Neural crest cell (in vitro differentiated cells): ENCODE results near the gene RBAK. TPM values are rescaled to one million over a fixed set of nuclear protein-coding genes. Genes with fewer than 3 reads are reported as not detected.

ENCODE experiments used
- DNase-seq: peaks from one replicate; pipeline ENCODE4 v3.0.0; 2021; ENCODE audit warnings: low read depth, mixed read lengths, low spot score
- H3K27ac Mint-ChIP-seq: one replicate; pipeline ENCODE4 v1.8.0; 2021; ENCODE audit warnings: mild to moderate bottlenecking, mixed read lengths; ENCODE audit not compliant: unreplicated experiment
- H3K27me3 Mint-ChIP-seq: 2 replicates; pipeline ENCODE4 v1.8.0; 2021; ENCODE audit warnings: low read depth, mild to moderate bottlenecking, mixed read lengths
- H3K36me3 Mint-ChIP-seq: 2 replicates; pipeline ENCODE4 v1.8.0; 2021; ENCODE audit warnings: low read depth, mild to moderate bottlenecking, mixed read lengths
- H3K4me1 Mint-ChIP-seq: 2 replicates; pipeline ENCODE4 v1.8.0; 2021; ENCODE audit warnings: mixed read lengths
- H3K4me3 Mint-ChIP-seq: one replicate; pipeline ENCODE4 v1.8.0; 2021; ENCODE audit warnings: mild to moderate bottlenecking, mixed read lengths
- H3K9me3 Mint-ChIP-seq: 2 replicates; pipeline ENCODE4 v1.8.0; 2021; ENCODE audit warnings: mixed read lengths
- long read RNA-seq: library from polyadenylated mRNA; unstranded; transcript quantifications from one replicate; pipeline ENCODE4 v2.0.0, GENCODE V29; 2020
- total RNA-seq: library from RNA; stranded (reverse); gene quantifications from 2 replicates; pipeline ENCODE4 v1.2.1, GENCODE V29; 2021
- TF ChIP-seq, protein P1 (sequence below): fragments of 200-600 bp; sonication (generic); conservative IDR thresholded peaks from 2 replicates; pipeline ENCODE4 v1.5.0; 2021; ENCODE audit warnings: antibody characterized with exemption, mild to moderate bottlenecking

Gene RBAK
- total RNA-seq: 15.7 and 16.6 TPM in 2 replicates
- long read RNA-seq, full-length matches to known transcripts: 2 of 4 reads
- long read RNA-seq, partial matches to known transcripts: 0 of 4 reads
- long read RNA-seq, other reads (novel, unspliced or antisense): 2 of 4 reads

DNA sequence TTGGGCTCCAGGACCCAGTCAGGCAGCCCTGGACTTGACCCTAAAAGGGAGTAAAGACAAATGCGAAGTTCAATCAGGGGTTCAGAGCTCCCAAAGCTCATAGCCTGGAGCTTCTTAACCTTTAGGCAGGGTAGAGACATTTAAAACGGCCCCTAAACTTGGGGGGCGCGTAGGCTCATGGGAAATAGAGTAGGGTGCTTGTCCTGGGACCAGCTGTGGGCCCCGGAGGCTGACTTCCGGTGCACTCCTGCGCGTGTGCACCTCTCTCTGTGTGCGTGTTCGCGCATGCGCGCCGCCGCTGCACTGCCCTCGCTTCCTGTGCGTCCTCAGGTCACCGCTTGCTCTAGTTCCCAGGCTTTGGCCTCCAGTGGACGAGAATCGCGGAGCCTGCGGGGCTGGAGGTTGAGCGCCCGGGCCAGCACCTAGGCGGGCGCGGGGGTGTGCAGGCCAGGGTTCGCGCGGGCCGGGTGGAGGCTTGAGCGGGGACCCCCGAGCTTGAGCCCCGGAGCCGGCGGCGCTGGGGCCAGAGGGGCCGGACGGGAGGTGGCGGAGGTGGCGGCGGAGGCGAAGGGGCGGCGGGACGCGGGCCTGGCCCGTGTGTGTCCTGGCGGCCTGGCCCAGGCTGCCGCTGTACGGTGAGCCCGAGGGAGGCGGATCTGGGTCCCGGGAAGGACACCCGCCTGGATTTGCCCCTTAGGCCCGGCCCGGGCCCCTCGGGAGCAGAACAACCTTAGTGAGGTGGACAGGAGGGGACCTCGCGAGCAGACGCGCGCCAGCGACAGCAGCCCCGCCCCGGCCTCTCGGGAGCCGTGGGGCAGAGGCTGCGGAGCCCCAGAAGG is at the start of gene RBAK:
Gene RBAK (plus strand): TSS at position 303 of the 839 bp plus-strand sequence. CDS start 2,217 bp downstream, outside the sequence.
- DNase-seq: peak; percentile 84
- Mint-ChIP-seq H3K4me1 (peaks cover 21% of the 10 kb centered on the region), H3K27me3 (peaks cover 3% of the 10 kb centered on the region), H3K9me3 (peaks cover 9% of the 10 kb centered on the region), H3K27ac (peak within 1 kb of the TSS; percentile 91), H3K4me3 (peak within 1 kb of the TSS; percentile 93), H3K36me3 (peaks cover 33% of the 10 kb centered on the region)
- TF ChIP-seq, protein P1, sequence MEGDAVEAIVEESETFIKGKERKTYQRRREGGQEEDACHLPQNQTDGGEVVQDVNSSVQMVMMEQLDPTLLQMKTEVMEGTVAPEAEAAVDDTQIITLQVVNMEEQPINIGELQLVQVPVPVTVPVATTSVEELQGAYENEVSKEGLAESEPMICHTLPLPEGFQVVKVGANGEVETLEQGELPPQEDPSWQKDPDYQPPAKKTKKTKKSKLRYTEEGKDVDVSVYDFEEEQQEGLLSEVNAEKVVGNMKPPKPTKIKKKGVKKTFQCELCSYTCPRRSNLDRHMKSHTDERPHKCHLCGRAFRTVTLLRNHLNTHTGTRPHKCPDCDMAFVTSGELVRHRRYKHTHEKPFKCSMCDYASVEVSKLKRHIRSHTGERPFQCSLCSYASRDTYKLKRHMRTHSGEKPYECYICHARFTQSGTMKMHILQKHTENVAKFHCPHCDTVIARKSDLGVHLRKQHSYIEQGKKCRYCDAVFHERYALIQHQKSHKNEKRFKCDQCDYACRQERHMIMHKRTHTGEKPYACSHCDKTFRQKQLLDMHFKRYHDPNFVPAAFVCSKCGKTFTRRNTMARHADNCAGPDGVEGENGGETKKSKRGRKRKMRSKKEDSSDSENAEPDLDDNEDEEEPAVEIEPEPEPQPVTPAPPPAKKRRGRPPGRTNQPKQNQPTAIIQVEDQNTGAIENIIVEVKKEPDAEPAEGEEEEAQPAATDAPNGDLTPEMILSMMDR: no peak

DNA sequence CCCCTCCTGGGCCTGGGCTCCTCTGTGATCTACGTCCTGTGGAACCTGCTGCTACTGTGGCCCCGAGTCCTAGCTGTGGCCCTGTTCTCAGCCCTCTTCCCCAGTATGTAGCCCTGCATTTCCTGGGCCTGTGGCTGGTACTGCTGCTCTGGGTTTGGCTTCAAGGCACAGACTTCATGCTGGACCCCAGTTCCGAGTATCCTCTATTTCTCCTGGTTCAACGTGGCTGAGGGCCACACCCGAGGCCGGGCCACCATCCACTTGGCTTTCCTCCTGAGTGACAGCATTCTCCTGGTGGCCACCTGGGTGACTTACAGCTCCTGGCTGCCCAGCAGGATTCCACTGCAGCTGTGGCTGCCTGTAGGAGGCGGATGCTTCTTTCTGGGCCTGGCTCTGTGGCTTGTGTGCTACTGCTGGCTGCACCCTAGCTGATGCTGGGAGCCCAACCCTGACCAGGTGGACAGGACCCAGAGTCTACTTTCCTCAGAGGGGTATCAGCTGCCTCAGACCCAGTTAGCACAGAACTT is 48.9 kb upstream of the RBAK start:
- Mint-ChIP-seq H3K9me3 (no peaks in the 10 kb centered on the region), H3K36me3 (peaks cover 20% of the 10 kb centered on the region), H3K4me3 (no peak overlapping the region), H3K27ac (no peak overlapping the region), H3K4me1 (no peaks in the 10 kb centered on the region), H3K27me3 (no peaks in the 10 kb centered on the region)
- no peak for DNase-seq
- TF ChIP-seq, protein P1: no peak

DNA sequence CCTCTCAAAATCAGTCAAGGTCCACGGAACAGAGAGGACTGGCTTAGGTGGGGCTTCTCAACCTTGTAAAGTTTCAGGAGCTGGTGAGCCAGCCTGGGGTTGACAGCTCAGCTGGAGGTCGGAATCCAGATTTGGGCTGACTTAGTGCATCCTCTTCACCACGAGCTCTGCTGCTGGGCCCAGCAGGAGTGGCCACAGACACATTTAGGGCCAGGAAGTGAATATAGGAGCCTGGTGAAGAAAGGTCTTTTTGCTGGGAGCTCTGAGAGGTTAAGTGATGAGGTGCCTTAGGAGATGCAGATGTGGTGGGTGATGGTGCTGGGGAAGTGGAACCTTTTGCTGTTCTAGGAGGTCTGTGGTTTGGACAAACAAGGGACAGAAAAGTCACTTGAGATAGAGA is 47.4 kb upstream of the RBAK start:
- no peak overlapping the region for H3K4me3 Mint-ChIP-seq
- no peak for DNase-seq
- H3K27ac Mint-ChIP-seq: no peak overlapping the region
- H3K4me1 Mint-ChIP-seq: no peaks in the 10 kb centered on the region
- H3K9me3 Mint-ChIP-seq: no peaks in the 10 kb centered on the region
- TF ChIP-seq, protein P1: no peak
- H3K36me3 Mint-ChIP-seq: peaks cover 24% of the 10 kb centered on the region
- H3K27me3 Mint-ChIP-seq: no peaks in the 10 kb centered on the region

DNA sequence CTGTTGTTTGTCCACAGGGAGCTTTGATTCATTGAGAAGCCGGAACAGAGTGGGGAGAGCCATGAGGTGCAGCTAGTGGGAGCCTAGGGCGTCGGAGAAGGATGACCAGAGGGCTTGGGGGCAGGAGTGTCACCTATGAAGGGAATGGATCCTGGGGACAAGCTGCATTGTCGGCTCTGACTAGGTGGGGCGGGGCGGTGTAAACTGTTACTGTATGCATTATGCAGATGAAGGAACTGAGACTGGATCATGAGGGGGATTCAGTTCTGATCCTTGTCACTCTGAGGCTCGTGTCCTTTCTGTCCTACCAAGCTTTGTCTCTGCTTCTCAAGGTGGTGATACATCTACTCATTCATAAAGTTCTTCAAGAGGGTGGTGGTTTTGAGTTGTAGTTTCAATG is 46.8 kb upstream of the RBAK start:
- TF ChIP-seq, protein P1: no peak
- DNase-seq: no peak
- Mint-ChIP-seq H3K27ac (peak overlapping the region; percentile 39), H3K36me3 (peaks cover 24% of the 10 kb centered on the region), H3K27me3 (no peaks in the 10 kb centered on the region), H3K4me1 (no peaks in the 10 kb centered on the region), H3K9me3 (no peaks in the 10 kb centered on the region), H3K4me3 (no peak overlapping the region)

DNA sequence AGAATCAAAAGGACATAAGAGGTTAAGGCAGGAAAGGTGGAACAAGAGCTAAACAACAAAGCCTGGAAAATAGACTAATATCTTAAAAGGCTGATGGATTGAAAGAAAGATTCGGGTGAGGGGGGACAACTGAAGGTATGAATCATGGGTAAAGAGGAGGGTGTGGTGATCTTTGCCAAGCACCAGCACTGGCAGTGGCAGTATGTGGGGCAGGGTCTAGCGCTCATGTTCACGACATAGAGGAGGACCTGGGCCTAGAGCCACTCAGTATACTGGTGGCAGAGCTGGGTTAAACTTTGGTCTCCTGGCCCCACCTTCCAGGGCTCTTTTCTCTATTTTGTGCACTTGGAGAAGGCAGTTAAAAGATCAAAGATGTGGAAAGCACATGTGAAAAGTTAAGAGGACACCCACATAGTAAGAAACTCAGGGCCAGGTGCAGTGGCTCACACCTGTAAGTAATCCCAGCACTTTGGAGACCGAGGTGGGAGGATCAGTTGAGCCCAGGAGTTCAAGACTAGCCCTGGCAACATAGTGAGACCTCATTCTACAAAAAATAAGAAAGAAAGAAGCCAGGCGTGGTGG is 46.2 kb upstream of the RBAK start:
- Mint-ChIP-seq H3K4me3 (no peak overlapping the region), H3K4me1 (no peaks in the 10 kb centered on the region), H3K36me3 (peaks cover 27% of the 10 kb centered on the region), H3K9me3 (no peaks in the 10 kb centered on the region), H3K27ac (no peak overlapping the region), H3K27me3 (no peaks in the 10 kb centered on the region)
- TF ChIP-seq, protein P1: no peak
- DNase-seq: no peak
